GM12875 (cell line): Measurements from ENCODE around the gene MMP10.

Experiments used
- H3K4me3 ChIP-seq: one replicate; pipeline ENCODE4 v1.5.1; 2011; ENCODE audit warnings: low read depth, low read length, control low read depth
- CTCF ChIP-seq: IDR thresholded peaks from 2 replicates; pipeline ENCODE4 v1.5.1; 2011; ENCODE audit warnings: low read depth, mild to moderate bottlenecking, control low read depth, inconsistent platforms, low read length, moderate library complexity, borderline replicate concordance; ENCODE audit not compliant: insufficient read depth

MMP10 gene

GRCh38 chr11:102767800-102768199 lies 12.6 kb downstream of the MMP10 start:
- no peak for TF ChIP-seq CTCF
- H3K4me3 ChIP-seq = no peak overlapping the region

- TF ChIP-seq CTCF = no peak
- H3K4me3 ChIP-seq = no peak overlapping the region
Observed at GRCh38 chr11:102763440-102763839, 17.0 kb downstream of the MMP10 start.

- H3K4me3 ChIP-seq = no peak overlapping the region
Observed at GRCh38 chr11:102762361-102762767, 18.1 kb downstream of the MMP10 start.

GRCh38 chr11:102761646-102762238 lies 18.7 kb downstream of the MMP10 start:
- TF ChIP-seq CTCF = no peak
- H3K4me3 ChIP-seq = no peak overlapping the region

More at GRCh38 chr11:102762361-102762767, 18.1 kb downstream of the MMP10 start:
- no peak for TF ChIP-seq CTCF

- TF ChIP-seq CTCF = no peak
- no peak overlapping the region for H3K4me3 ChIP-seq
Observed at GRCh38 chr11:102760344-102761035, 19.9 kb downstream of the MMP10 start.

- no peak for TF ChIP-seq CTCF
- no peak overlapping the region for H3K4me3 ChIP-seq
Observed at GRCh38 chr11:102757823-102758549, 22.4 kb downstream of the MMP10 start.

- TF ChIP-seq CTCF = no peak
- H3K4me3 ChIP-seq = no peak overlapping the region
Observed at GRCh38 chr11:102753267-102753666, 27.2 kb downstream of the MMP10 start.
